Activated CD8-positive, alpha-beta memory T cell treated with anti-CD3 and anti-CD28 coated beads, Interleukin-2, amount 50 U/mL, for 1 hour (primary cell): ENCODE results near the gene RFPL3.
"Not testable (repeated sequence)": the region's sequence is repeated elsewhere in the genome, so short reads cannot be mapped to it uniquely, and the experiment has no call there.

Source experiments
- DNase-seq: peaks from one replicate; pipeline ENCODE4 v3.0.0-alpha.2; 2020; ENCODE audit errors: extremely low read depth

RFPL3 gene

GRCh38 chr22:32353840-32354239 lies 3.8 kb upstream of the RFPL3 start:
- DNase-seq, result no peak

- no peak for DNase-seq
These were observed 3.0 kb upstream of the RFPL3 start for GRCh38 chr22:32354360-32355351.

GRCh38 chr22:32355760-32356159 lies 1.9 kb upstream of the RFPL3 start:
- DNase-seq, result no peak

- DNase-seq, result not testable (repeated sequence)
These were observed 2.4 kb downstream of the RFPL3 start for GRCh38 chr22:32360096-32360495.

- DNase-seq, result no peak
These were observed 3.6 kb downstream of the RFPL3 start for GRCh38 chr22:32361257-32361656.

GRCh38 chr22:32364210-32364609 lies 6.5 kb downstream of the RFPL3 start:
- no peak for DNase-seq

GRCh38 chr22:32375678-32376450 lies 18.2 kb downstream of the RFPL3 start:
- DNase-seq, result no peak

GRCh38 chr22:32376681-32377080 lies 19.0 kb downstream of the RFPL3 start:
- DNase-seq, result no peak

GRCh38 chr22:32378707-32379272 lies 21.1 kb downstream of the RFPL3 start:
- DNase-seq, result no peak

GRCh38 chr22:32380991-32381390 lies 23.3 kb downstream of the RFPL3 start:
- no peak for DNase-seq

GRCh38 chr22:32385681-32386080 lies 28.0 kb downstream of the RFPL3 start:
- no peak for DNase-seq

GRCh38 chr22:32389685-32390084 lies 32.0 kb downstream of the RFPL3 start:
- DNase-seq, result no peak

- DNase-seq, result no peak
These were observed 37.4 kb downstream of the RFPL3 start for GRCh38 chr22:32395107-32395506.

GRCh38 chr22:32396255-32396654 lies 38.6 kb downstream of the RFPL3 start:
- DNase-seq, result no peak

- no peak for DNase-seq
These were observed 39.1 kb downstream of the RFPL3 start for GRCh38 chr22:32396746-32397145.

- DNase-seq, result no peak
These were observed 43.8 kb downstream of the RFPL3 start for GRCh38 chr22:32401486-32401885.

GRCh38 chr22:32404021-32404420 lies 46.4 kb downstream of the RFPL3 start:
- no peak for DNase-seq

- no peak for DNase-seq
These were observed 49.6 kb downstream of the RFPL3 start for GRCh38 chr22:32407312-32407711.

- no peak for DNase-seq
These were observed 50.3 kb downstream of the RFPL3 start for GRCh38 chr22:32407936-32408335.

GRCh38 chr22:32409977-32410376 lies 52.3 kb downstream of the RFPL3 start:
- DNase-seq, result no peak

- DNase-seq, result no peak
These were observed 52.8 kb downstream of the RFPL3 start for GRCh38 chr22:32410459-32410858.
